NCI-H1930 (cell line): ENCODE results near the gene RIPOR3.
"Not testable (repeated sequence)": the region's sequence is repeated elsewhere in the genome, so short reads cannot be mapped to it uniquely, and the experiment has no call there.

ENCODE experiments used
- DNase-seq, 2 experiments: peaks; one replicate each; lab custom pipeline; 2025; lab: John Stamatoyannopoulos, UW

RIPOR3 gene

GRCh38 chr20:50554694-50555579, 136.4 kb downstream of the RIPOR3 start:
- DNase-seq: no peak

DNA sequence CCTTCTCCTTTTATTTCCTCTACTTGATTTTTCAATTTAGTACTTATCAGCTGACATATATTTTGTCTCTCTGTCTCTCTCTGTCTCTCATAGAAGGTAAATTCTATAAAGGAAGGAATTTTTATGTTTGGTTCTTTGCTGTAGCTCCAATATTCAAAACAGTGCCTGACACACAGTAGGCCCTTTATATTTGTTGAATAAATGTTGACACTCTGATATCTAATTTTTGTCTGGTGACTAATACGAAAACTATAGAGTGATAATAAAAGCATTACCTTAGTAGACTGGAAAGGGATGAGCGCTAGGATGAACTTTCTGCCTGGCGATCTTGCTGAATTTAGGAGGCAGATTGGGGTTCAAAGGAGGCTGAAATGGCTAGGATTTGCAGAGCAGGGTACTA, 138.4 kb downstream of the RIPOR3 start:
- DNase-seq: no peak

- DNase-seq: no peak
Measured at GRCh38 chr20:50551288-50551687, 140.1 kb downstream of the RIPOR3 start.

- DNase-seq: no peak
Measured at GRCh38 chr20:50550531-50550930, 140.8 kb downstream of the RIPOR3 start.

DNA sequence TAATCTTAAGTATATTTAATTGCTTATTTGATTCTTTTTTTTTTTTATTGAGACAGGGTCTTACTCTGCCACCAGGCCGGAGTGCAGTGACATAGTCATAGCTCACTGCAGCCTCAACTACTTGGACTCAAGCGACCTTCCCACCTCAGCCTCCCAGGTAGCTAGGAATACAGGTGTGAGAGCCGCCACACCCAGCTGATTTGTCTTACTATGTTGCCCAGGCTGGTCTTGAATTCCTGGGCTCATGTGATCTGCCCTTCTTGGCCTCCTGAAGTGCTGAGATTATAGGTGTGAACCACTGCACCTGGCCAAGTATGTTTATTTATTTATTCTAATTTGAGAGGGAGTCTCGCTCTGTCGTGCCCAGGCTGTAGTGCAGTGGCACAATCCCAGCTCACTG, 142.9 kb downstream of the RIPOR3 start:
- DNase-seq: no peak

DNA sequence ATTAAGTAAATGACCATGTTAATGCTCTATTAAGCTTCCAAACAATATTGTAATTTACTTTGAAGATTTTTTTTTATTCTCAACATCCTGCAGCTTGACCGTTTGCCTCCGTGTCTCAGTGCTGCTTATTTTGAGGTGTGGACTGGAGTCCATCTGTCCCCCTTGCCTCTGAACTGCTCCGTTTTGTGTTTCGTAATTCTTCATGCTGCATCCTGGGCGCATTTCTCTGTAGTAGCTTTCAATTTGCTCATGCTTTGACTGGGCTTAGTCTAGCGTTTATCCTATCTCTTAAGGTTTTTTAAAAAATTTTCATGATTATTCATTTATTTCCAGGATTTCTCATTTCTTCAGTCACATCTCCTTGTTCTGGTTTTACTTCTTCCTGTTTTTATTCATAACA, 143.4 kb downstream of the RIPOR3 start:
- no peak for DNase-seq

- DNase-seq: no peak
Measured at GRCh38 chr20:50546729-50547314, 144.5 kb downstream of the RIPOR3 start.

- no peak for DNase-seq
Measured at GRCh38 chr20:50545126-50545525, 146.2 kb downstream of the RIPOR3 start.

GRCh38 chr20:50543326-50543725, 148.0 kb downstream of the RIPOR3 start:
- DNase-seq: no peak

GRCh38 chr20:50541606-50542041, 149.7 kb downstream of the RIPOR3 start:
- no peak for DNase-seq

- DNase-seq: no peak
Measured at GRCh38 chr20:50540620-50541605, 150.4 kb downstream of the RIPOR3 start.

DNA sequence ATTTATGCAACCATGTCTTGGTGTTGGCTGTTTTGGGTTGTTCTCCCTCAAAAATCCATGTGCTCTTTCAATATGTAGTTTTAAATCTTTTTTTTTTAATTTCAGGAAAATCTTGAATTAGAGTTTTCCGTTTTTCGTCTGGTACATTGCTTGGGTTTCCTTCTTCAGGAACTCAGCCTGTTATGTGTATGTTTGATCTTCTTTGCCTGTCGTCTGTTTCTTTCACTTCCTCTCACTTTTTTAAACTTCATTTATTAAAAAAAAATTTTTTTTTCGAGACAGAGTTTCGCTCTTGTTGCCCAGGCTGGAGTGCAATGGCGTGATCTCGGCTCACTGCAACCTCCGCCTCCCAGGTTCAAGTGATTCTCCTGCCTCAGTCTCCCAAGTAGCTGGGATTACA, 151.5 kb downstream of the RIPOR3 start:
- not testable (repeated sequence) for DNase-seq

DNA sequence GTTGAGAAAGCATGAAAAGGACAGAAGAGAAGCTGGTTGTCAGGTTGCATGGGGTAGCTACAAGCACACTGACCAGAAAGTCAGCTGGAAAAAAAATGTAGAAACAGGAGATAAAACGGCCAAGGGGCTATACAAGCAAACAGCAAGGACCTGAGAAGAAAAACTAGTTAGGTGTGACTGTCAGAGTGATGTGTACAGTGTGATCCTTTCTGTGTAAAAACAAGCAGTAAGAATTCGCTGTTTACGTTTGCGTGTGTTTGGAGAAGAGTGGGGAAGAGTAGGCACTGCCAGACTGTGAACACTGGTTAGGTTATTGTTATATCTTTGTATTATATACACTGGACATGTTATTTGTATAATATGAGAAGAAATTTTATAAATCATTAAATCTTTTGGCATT, 153.1 kb downstream of the RIPOR3 start:
- no peak for DNase-seq

DNA sequence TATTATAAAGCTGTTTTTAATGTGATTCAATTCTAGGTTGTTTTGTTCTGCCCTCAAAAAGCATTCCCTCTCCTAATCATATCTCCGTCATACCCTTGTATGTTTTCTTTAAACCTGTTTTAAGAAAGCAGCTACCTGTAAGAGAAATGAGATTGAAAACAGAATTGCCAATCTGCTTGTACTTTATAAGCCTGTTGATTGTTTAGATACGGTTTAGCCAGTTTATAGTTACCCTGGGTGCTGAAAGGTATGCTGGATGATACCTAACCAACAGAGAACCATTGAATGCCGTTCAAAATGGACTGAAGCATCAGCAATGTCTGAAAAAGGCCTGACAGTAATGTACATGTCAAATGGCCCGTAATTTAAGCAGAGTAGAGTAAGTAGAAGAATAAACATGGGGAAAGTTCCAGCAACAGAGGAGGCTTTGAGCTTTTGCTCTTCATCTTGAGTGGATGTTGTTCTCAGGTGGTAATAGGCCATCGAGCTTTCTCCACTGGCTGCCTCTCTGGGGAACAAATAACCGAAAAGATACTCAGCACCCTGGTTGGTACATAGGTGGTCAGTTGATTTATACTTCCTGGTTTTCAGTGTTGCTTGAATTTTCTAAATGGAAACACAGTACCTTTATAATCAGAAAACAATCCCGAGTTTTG, 153.7 kb downstream of the RIPOR3 start:
- DNase-seq: no peak

- no peak for DNase-seq
Measured at GRCh38 chr20:50536333-50536732, 155.0 kb downstream of the RIPOR3 start.
